ENCODE data around the gene STARD9. TPM values are rescaled to one million over a fixed set of nuclear protein-coding genes. Genes with fewer than 3 reads are reported as not detected.

The STARD9 gene
- total and polyA plus RNA-seq, 2 of the 13 experiments (the other 11 are each of a cell fraction or from before 2014, with no cell fraction given): 5.3 to 7.5 TPM

- TF ChIP-seq ATF2 (CRISPR knock-in tag; IDR thresholded peaks at IDR 0.05) (no peak), HNF4A (CRISPR knock-in tag; IDR thresholded peaks at IDR 0.05) (no peak), ZBTB10 (CRISPR knock-in tag; IDR thresholded peaks at IDR 0.05; ENCODE audit: borderline replicate concordance) (no peak), ZNF644 (CRISPR knock-in tag; IDR thresholded peaks at IDR 0.05; ENCODE audit: low read depth) (no peak), ZNF709 (CRISPR knock-in tag; IDR thresholded peaks at IDR 0.05) (no peak), HOXD1 (CRISPR knock-in tag; IDR thresholded peaks at IDR 0.05) (no peak)
Measured at GRCh38 chr15:42667855-42668254, 92.4 kb downstream of the STARD9 start (continued).

GRCh38 chr15:42670451-42670850 lies 95.0 kb downstream of the STARD9 start:
- intact Hi-C loops (cut with micrococcal nuclease; ENCODE audit: unreplicated experiment) (no loop called here), in situ Hi-C loops (cut with HindIII; ENCODE audit: extremely low pct_ligation_motif_present, low pct_unique_long_range_greater_than_20kb) (no loop called here)
- no TSS peak for BruUV-seq (replicated peaks)
- Histone ChIP-seq H4K20me1 (ENCODE audit: insufficient read depth, low read length) (no peaks in the 10 kb centered on the region), H3K36me3 (replicated peaks in 1 of 2; ENCODE audit: control insufficient read depth in 1 of 2, insufficient read depth in 2 of 2, low read length in 2 of 2) (peaks cover 2 to 26% of the 10 kb centered on the region in 2 experiments; a peak in 4 of 5 replicates), H3K79me2 (ENCODE audit: insufficient read depth, low read length) (no peaks in the 10 kb centered on the region), H3K9ac (ENCODE audit: insufficient read depth, low read depth, low read length) (no peak overlapping the region), H3K27me3 (ENCODE audit: control insufficient read depth in 1 of 2, insufficient read depth in 2 of 2, low read length in 2 of 2) (no peaks in the 10 kb centered on the region), H3K27ac (ENCODE audit: extremely low read length, insufficient read depth, low read length) (no peak overlapping the region), H3K4me1 (ENCODE audit: insufficient read depth, low read length) (no peaks in the 10 kb centered on the region), H3K4me2 (ENCODE audit: low read depth, low read length) (no peak overlapping the region), H2AFZ (ENCODE audit: low read length) (no peak overlapping the region), H3K9me3 (ENCODE audit: low read length) (no peaks in the 10 kb centered on the region), H3K4me3 (replicated peaks in 1 of 3; ENCODE audit: insufficient read depth in 1 of 3, low read depth in 2 of 3, low read length in 3 of 3) (no peak overlapping the region)
- no peak for DNase-seq (ENCODE audit: low spot score)
- no peak for TF ChIP-seq TRIM24 (CRISPR knock-in tag; IDR thresholded peaks at IDR 0.05)
- TF ChIP-seq AGO2 (optimal IDR thresholded peaks at IDR 0.05; ENCODE audit: low read depth, low read length): no peak
- no peak for TF ChIP-seq ZNF512B (CRISPR knock-in tag; IDR thresholded peaks at IDR 0.05; ENCODE audit: borderline replicate concordance)
- WGBS (ENCODE audit: low lambda C conversion rate): 97% methylated on average over 3 of the region's 3 CpGs
- ChIA-PET CTCF (ENCODE audit: low intra/inter-chr PET ratio, low total read pairs) (no interaction called here), POLR2A (no interaction called here)
- no peak for ATAC-seq
- no peak for FAIRE-seq
